Measurements from ENCODE around the gene ARID1B. TPM values are rescaled to one million over a fixed set of nuclear protein-coding genes. Genes with fewer than 3 reads are reported as not detected.
A peak's percentile ranks its signal among the peaks of the same experiment; 100 is the strongest.

ARID1B gene
- total RNA-seq, 4 donors from 2014 or later, result 87.1 to 194 (median 115) TPM

- H3K4me3 ChIP-seq, result peak overlapping the region; percentile 88 to 99 (median 96)
- in situ Hi-C loops (cut with MboI; ENCODE audit: low pct_ligation_motif_present in 1 of 4, low pct_unique_long_range_greater_than_20kb in 1 of 4, low sequenced_read_pairs in 3 of 4) (no loop called here), intact Hi-C loops (cut with DNase I; ENCODE audit: low total_unique reads) (loop anchor here (1.0 to 5.0 kb wide), 2 partner anchors 91 to 244 kb away; no protein-coding TSS in a partner anchor)
- TF ChIP-seq POLR2A (IDR thresholded peaks at IDR 0.05) (no peak), EP300 (IDR thresholded peaks at IDR 0.05; ENCODE audit: low read depth) (no peak), CTCF (IDR thresholded peaks at IDR 0.05) (no peak), POLR2AphosphoS5 (IDR thresholded peaks at IDR 0.05) (no peak)
- no peaks in the 10 kb centered on the region for H3K27me3 ChIP-seq
- WGBS, 2 donors (ENCODE audit: low coverage in 1 of 2), result 1% methylated on average over 53 of the region's 100 CpGs; no CpG with 5 or more reads in 1 of the 2 donors
- peaks cover 14 to 50% (median 42%) of the 10 kb centered on the region in 4 donors for H3K4me1 ChIP-seq
- peak overlapping the region; percentile 98 to 100 (median 99) for H3K27ac ChIP-seq
- H3K36me3 ChIP-seq, result no peaks in the 10 kb centered on the region
- no peaks in the 10 kb centered on the region for H3K9me3 ChIP-seq
- DNase-seq, result peak; percentile 65
Measured at GRCh38 chr6:156778454-156779205, 1.5 kb downstream of the ARID1B start.

- peak overlapping the region; percentile 98 to 100 (median 99) for H3K27ac ChIP-seq
- no peaks in the 10 kb centered on the region for H3K27me3 ChIP-seq
- DNase-seq, result peak; percentile 49
- peak in 2 of 5 experiments; percentile 16 to 19 for TF ChIP-seq CTCF (IDR thresholded peaks at IDR 0.05)
- TF ChIP-seq POLR2A (IDR thresholded peaks at IDR 0.05), result no peak
- in situ Hi-C loops (cut with MboI; ENCODE audit: low pct_ligation_motif_present in 1 of 4, low pct_unique_long_range_greater_than_20kb in 1 of 4, low sequenced_read_pairs in 3 of 4) (loop anchor here in 2 of 4 donors (10.0 kb wide), 2 partner anchors 95 to 245 kb away; no protein-coding TSS in a partner anchor), intact Hi-C loops (cut with DNase I; ENCODE audit: low total_unique reads) (loop anchor here (5.0 kb wide), 1 partner anchor 243 kb away; no protein-coding TSS in a partner anchor)
- H3K4me3 ChIP-seq, result peak overlapping the region; percentile 88 to 99 (median 96)
- H3K4me1 ChIP-seq, result peaks cover 16 to 54% (median 46%) of the 10 kb centered on the region in 4 donors
- H3K36me3 ChIP-seq, result no peaks in the 10 kb centered on the region
- WGBS, 2 donors (ENCODE audit: low coverage in 1 of 2), result 0% methylated on average over 45 of the region's 108 CpGs; no CpG with 5 or more reads in 1 of the 2 donors
- no peaks in the 10 kb centered on the region for H3K9me3 ChIP-seq
Measured at GRCh38 chr6:156779206-156780094, 2.3 kb downstream of the ARID1B start.

- WGBS, 2 donors (ENCODE audit: low coverage in 1 of 2), result 0% methylated on average over 9 of the region's 9 CpGs; no CpG with 5 or more reads in 1 of the 2 donors
Measured at GRCh38 chr6:156780102-156780641, 3.0 kb downstream of the ARID1B start.

More at GRCh38 chr6:156780102-156780641, 3.0 kb downstream of the ARID1B start:
- H3K9me3 ChIP-seq, result no peaks in the 10 kb centered on the region
- H3K27me3 ChIP-seq, result no peaks in the 10 kb centered on the region
- in situ Hi-C loops (cut with MboI; ENCODE audit: low pct_ligation_motif_present in 1 of 4, low pct_unique_long_range_greater_than_20kb in 1 of 4, low sequenced_read_pairs in 3 of 4), result loop anchor here in 2 of 4 donors (10.0 kb wide), 2 partner anchors 95 to 245 kb away; no protein-coding TSS in a partner anchor
- peak overlapping the region; percentile 98 to 100 (median 99) for H3K27ac ChIP-seq
- peak; percentile 63 for DNase-seq
- no peaks in the 10 kb centered on the region for H3K36me3 ChIP-seq
- peak overlapping the region; percentile 88 to 99 (median 96) for H3K4me3 ChIP-seq
- H3K4me1 ChIP-seq, result peaks cover 16 to 51% (median 42%) of the 10 kb centered on the region in 4 donors
- intact Hi-C loops (cut with DNase I; ENCODE audit: low total_unique reads), result no loop called here
- peak; percentile 54 for TF ChIP-seq POLR2A (IDR thresholded peaks at IDR 0.05)
- TF ChIP-seq POLR2AphosphoS5 (IDR thresholded peaks at IDR 0.05), result peak; percentile 77 to 88 (median 84)
- no peak for TF ChIP-seq EP300 (IDR thresholded peaks at IDR 0.05; ENCODE audit: low read depth)
- TF ChIP-seq CTCF (IDR thresholded peaks at IDR 0.05), result no peak

Measured in transverse colon (tissue), 4 donors.